Gastroesophageal sphincter (tissue), 4 donors: ENCODE results near the gene WEE1. TPM values are rescaled to one million over a fixed set of nuclear protein-coding genes. Genes with fewer than 3 reads are reported as not detected.

Experiments
- ATAC-seq: fragments of 150-250 bp; one replicate; pipeline ENCODE4 v1.9.1; 2016; ENCODE audit warnings: mild to moderate bottlenecking, moderate library complexity
- H3K27ac ChIP-seq, 4 donors: fragments of 200-600 bp; sonication (generic) in 3 of 4; 1 replicate in 3 of 4; 2 replicates in 1 of 4; pipeline ENCODE4 v1.5.1; 2016 to 2019
- H3K27me3 ChIP-seq: fragments of 200-600 bp; sonication (generic); one replicate; pipeline ENCODE4 v1.5.1; 2019
- H3K36me3 ChIP-seq, 2 donors: fragments of 200-600 bp; sonication (generic); one replicate each; pipeline ENCODE4 v1.5.1; 2019; ENCODE audit warnings: control low read depth in 1 of 2
- H3K4me1 ChIP-seq, 3 donors: fragments of 200-600 bp; sonication (generic); 1 replicate in 2 of 3; 2 replicates in 1 of 3; pipeline ENCODE4 v1.5.1; 2016 to 2019; ENCODE audit warnings: control low read depth in 2 of 3
- H3K4me3 ChIP-seq, 2 donors: fragments of 200-600 bp; sonication (generic); one replicate each; pipeline ENCODE4 v1.5.1; 2019; ENCODE audit warnings: mild to moderate bottlenecking in 1 of 2, moderate library complexity in 1 of 2
- H3K9me3 ChIP-seq, 3 donors: fragments of 200-600 bp; sonication (generic); one replicate each; pipeline ENCODE4 v1.5.1; 2017 to 2019; ENCODE audit warnings: control low read depth in 2 of 3
- CTCF ChIP-seq, 4 experiments: fragments of 200-600 bp in 2 of 4; fragments of 450-650 bp in 2 of 4; sonication (generic) in 1 of 4; IDR thresholded peaks; one replicate each; pipeline ENCODE4 v1.5.1; 2017 to 2019; ENCODE audit warnings: antibody characterized with exemption in 4 of 4, mild to moderate bottlenecking in 2 of 4, moderate library complexity in 2 of 4
- EP300 ChIP-seq: sonication (generic); formaldehyde crosslinking; IDR thresholded peaks from one replicate; pipeline ENCODE4 v1.6.1; 2017; ENCODE audit warnings: antibody characterized with exemption, mild to moderate bottlenecking
- POLR2A ChIP-seq, 2 donors: fragments of 450-650 bp; IDR thresholded peaks; one replicate each; pipeline ENCODE4 v1.6.1; 2017; ENCODE audit warnings: antibody characterized with exemption in 2 of 2, mild to moderate bottlenecking in 2 of 2, moderate library complexity in 1 of 2
- POLR2AphosphoS5 ChIP-seq: sonication (generic); formaldehyde crosslinking; IDR thresholded peaks from one replicate; pipeline ENCODE4 v1.6.1; 2017; ENCODE audit warnings: antibody characterized with exemption
- WGBS, 2 donors: methylation state at CpG; one replicate each; pipeline ENCODE4 v1.1.5; 2018; ENCODE audit warnings: low coverage in 1 of 2; 5-methylcytosine and 5-hydroxymethylcytosine counted together
- small RNA-seq, 4 donors: library from RNA; depleted of rRNA; stranded (forward); fragments of <200 nt; gene quantifications; one replicate each; pipeline ENCODE3, GENCODE V24; 2016
- total RNA-seq, 4 donors: library from RNA; depleted of rRNA; stranded (reverse); fragments of >200 nt; gene quantifications; one replicate each; pipeline ENCODE4 v1.1.0, GENCODE V29; 2016

WEE1 gene
- total RNA-seq, 4 donors from 2014 or later: 42.5 to 65.3 (median 51.3) TPM

GRCh38 chr11:9633679-9634078 lies 60.2 kb downstream of the WEE1 start:
- no peaks in the 10 kb centered on the region for H3K4me1 ChIP-seq
- H3K9me3 ChIP-seq: no peaks in the 10 kb centered on the region
- H3K27ac ChIP-seq: no peak overlapping the region
- H3K36me3 ChIP-seq: no peaks in the 10 kb centered on the region
- H3K27me3 ChIP-seq: no peaks in the 10 kb centered on the region
- ATAC-seq: no peak
- no peak for TF ChIP-seq CTCF (IDR thresholded peaks at IDR 0.05)
- no peak overlapping the region for H3K4me3 ChIP-seq
- 67 to 75% methylated on average over 2 of the region's 2 CpGs for WGBS, 2 donors

GRCh38 chr11:9636691-9637090 lies 63.2 kb downstream of the WEE1 start:
- H3K9me3 ChIP-seq: no peaks in the 10 kb centered on the region
- no peaks in the 10 kb centered on the region for H3K4me1 ChIP-seq
- no peaks in the 10 kb centered on the region for H3K27me3 ChIP-seq
- H3K27ac ChIP-seq: no peak overlapping the region
- H3K4me3 ChIP-seq: no peak overlapping the region
- ATAC-seq: no peak
- TF ChIP-seq POLR2AphosphoS5: no peak
- no peak for TF ChIP-seq EP300
- no peak for TF ChIP-seq CTCF (IDR thresholded peaks at IDR 0.05)
- TF ChIP-seq POLR2A (IDR thresholded peaks at IDR 0.05): no peak
- no peaks in the 10 kb centered on the region for H3K36me3 ChIP-seq
- WGBS, 2 donors: 100% methylated on average over 1 of the region's 1 CpG; no CpG with 5 or more reads in 1 of the 2 donors

GRCh38 chr11:9639099-9639498 lies 65.6 kb downstream of the WEE1 start:
- peak overlapping the region in 3 of 4 donors; percentile 3 to 60 (median 53) for H3K27ac ChIP-seq

More at GRCh38 chr11:9639099-9639498, 65.6 kb downstream of the WEE1 start:
- TF ChIP-seq EP300 (no peak), POLR2AphosphoS5 (peak; percentile 18)
- H3K4me3 ChIP-seq: no peak overlapping the region
- WGBS, 2 donors: 73 to 79% methylated on average over 2 to 5 of the region's 5 CpGs
- H3K36me3 ChIP-seq: no peaks in the 10 kb centered on the region
- H3K9me3 ChIP-seq: no peaks in the 10 kb centered on the region
- H3K27me3 ChIP-seq: no peaks in the 10 kb centered on the region
- H3K4me1 ChIP-seq: no peaks in the 10 kb centered on the region
- peak; percentile 83 for ATAC-seq

Small RNAs within 50 kb of the gene (small RNA-seq; reads per million reads assigned to genes)
- gene RF01210: 0 reads per million in 4 donors

Other genes starting within 250 kb of the WEE1 start
- gene IPO7, start 189.0 kb upstream of the WEE1 start, total RNA-seq: 100 to 1,000 TPM; 126 to 150 (median 136) TPM
- gene ZNF143, start 112.7 kb upstream of the WEE1 start, total RNA-seq: 10 to 100 TPM; 33.7 to 72.5 (median 52.5) TPM
- gene SWAP70, start 90.4 kb downstream of the WEE1 start, total RNA-seq: 10 to 100 TPM; 32.2 to 65.9 (median 45.0) TPM